ENCODE results near the gene PRKN.

DNA sequence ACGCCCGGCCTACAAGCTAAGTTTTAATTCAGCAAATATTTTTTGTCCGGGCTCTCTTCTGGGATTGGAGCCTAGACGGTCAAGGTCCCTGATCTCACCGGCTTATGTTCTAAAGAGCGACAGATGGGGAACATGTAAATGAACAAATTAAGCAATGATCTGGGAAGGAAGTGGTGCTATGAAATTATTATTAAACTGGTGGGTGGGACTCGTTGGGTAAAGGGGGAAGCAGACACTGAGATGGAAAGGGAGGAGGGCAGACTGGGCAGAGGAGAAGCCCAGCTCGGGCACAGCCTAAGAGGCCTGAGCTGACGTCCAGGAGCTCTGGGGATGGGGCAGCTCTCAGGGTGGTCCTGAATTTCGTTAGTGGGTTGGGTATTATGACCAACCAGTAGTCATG is 1371.9 kb downstream of the PRKN start:
- TF ChIP-seq EZH2 (IDR thresholded peaks at IDR 0.05; ENCODE audit: insufficient read depth, poor library complexity, severe bottlenecking) = no peak
- TF ChIP-seq EZH2phosphoT487 (IDR thresholded peaks at IDR 0.05; ENCODE audit: insufficient read depth, low read depth) = no peak
